GM19328 (cell line): ENCODE data around the gene ST6GALNAC2.
"Not testable (repeated sequence)": the region's sequence is repeated elsewhere in the genome, so short reads cannot be mapped to it uniquely, and the experiment has no call there.

Experiments
- ATAC-seq: cut with Tn5 transposase; IDR thresholded peaks from one replicate; pipeline ENCODE4 v1.9.1; 2021; ENCODE audit warnings: mild to moderate bottlenecking, moderate library complexity; ENCODE audit not compliant: unreplicated experiment

ST6GALNAC2 gene

DNA sequence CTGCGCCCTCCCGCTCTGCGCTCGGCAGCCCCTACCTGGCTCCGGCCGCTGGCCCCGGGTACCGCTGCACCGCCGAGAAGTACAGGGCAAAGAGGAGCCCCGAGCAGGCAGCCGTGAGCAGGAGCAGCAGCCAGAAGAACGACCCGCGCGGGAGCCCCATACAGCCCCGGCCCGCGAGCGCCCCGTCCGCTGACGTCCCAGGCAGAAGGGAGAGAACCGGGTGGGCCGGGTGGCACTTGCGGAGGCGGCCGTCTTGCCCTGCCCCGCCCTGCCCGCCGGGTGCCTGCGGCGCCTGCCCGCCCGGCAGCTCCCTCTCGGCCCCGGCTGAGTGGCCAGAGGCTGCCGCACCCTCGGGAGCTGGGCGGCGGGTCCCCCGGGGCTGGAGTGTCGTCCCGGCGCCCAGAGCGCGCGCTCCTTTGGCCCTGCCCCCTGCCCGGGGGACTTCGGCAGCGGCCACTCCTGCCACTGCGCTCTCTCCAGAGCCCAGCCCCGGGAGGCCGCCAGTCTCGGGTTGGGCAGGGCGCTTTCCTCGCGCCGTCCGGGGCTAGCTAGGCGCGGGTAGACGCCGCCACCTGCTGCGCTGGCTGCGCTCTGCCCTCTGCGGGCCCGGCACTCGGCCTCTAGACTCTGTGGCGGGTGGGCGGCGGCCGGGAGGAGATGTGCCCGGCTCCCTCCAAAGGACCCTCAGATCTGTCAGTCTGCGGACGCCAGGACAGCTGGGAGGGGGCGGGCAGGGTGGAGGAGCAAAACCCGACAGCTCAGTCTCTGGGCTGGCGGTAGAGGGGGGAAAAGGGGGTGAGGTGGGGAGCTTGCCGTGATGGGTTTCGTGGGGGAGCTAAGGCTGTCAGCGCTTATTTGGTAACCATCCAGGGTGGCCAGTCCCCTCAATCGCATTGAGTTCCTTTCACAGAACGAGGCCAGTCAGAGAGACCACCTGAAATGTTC lies at the start of gene ST6GALNAC2:
Gene ST6GALNAC2, minus strand, starts transcription at position 212 of the 945 bp plus-strand sequence. Its CDS starts 52 bp downstream, at position 160.
- no peak for ATAC-seq

DNA sequence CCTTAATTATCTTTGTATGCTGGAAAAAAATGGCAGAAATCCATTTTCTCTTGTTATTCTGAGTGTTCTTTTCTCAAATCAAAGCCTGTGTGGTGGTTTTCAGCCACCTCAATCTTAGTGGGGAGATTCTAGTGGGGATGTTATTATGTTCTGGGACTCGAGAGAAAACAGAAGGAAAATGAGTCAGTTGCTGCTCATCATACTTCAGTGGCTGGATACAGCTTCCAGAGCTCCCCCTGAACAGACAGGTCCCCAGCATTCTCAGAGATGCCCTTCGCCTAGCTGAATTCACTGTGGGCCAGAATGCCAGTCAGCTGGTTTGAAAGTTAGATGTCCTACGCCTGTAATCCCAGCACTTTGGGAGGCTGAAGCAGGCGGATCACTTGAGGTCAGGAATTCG lies 49.4 kb upstream of the ST6GALNAC2 start:
- ATAC-seq: no peak

DNA sequence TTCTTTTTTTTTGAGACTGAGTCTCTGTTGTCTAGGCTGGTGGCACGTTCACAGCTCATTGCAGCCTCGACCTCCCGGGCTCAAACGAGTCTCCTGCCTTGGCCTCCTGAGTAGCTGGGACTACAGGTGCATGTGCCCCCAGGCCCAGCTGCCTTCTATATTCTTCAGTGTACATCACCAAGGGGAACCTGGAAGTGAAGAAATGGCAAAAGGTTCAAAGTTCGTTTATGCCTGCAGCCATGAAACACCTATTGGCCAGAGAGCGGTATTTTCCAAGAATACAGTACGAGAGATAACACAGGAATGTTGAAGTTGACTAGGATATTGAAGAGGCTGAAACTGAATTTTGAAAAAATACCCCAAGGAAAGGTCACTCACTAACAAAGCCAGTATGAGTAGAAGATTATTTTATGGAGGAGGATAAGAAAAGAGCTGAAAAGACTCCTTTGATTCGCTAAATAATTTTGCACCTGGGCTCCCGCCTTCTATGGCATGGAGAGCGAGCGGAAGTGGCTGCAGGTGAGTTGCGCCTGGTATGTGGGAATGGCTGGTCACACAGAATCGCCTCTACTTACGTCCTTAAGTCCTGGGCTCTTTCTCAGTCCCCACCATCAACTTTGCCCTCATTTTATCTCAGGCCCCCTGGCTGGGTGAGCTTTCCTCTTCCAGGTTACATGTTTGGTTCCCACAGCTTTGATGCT lies 48.1 kb upstream of the ST6GALNAC2 start:
- ATAC-seq: no peak

DNA sequence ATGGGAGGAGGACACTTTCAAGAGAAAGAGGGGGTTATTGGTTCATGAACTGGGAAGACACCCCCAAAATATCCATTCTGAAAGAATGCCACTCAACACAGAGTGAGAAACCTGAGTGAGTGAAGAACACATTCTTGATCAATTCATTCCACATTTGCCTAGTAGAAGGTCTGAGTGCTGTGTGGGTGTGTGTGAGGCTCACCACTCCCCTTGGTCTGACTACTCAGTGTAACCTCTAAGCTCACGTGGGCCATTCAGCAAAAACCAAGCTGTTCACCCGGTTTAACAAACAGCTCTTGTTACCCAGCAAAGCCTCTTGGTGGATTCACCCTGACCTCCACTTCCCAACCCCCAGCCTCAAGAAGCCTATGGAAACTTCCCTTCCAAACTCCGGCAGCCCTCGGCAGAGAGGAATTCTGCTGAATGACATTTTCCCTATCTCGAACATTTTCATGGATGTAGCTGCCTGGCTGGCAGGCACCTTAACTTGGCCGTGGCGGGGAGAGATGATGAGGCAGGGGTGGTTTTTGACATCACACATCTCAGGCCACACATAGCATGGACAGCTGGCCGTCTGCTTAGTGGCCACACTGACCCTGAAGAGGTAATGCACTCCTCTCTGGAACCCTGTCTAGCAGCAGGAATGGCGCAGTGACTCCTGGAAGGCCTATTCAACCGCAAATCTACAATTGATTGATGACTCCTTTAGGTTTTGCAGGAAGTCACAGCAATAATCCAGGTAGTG lies 46.3 kb upstream of the ST6GALNAC2 start:
- no peak for ATAC-seq

DNA sequence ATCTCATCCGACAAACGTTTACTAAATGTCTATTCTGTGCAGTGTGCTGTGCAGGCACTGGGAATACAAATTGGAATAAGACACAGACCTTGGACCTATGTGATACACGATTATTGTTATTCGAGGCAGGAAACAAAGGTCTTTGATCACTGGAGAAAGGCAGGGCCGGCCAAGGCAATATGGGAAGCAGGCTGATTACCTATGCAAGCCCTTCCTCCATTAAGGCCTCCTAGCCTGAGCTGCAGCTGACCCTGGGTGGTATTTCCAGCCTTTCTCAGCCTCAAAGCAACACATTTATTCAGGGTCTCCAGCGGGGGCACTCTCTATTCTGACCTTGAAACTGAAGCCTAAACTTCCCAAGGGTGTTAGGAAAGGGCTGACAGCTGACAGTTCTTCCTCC lies 44.5 kb upstream of the ST6GALNAC2 start:
- no peak for ATAC-seq

DNA sequence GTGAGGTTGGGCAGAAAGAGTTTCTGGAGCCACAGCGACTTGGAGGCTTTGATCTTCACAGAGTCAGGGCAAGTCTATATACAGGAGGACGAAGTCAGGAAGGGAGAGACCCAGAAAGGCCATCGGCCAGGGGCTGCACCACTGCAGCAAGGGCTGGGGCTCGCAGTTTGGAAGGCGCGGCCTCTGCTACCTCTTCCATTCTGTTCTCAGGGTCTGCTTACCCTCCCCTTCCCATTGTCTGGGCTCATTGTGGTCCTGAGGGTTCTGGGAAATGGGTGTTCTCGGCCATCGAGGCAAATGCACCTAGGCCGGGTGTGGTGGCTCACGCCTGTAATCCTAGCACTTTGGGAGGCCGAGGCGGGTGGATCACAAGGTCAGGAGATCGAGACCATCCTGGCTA lies 41.9 kb upstream of the ST6GALNAC2 start:
- ATAC-seq: no peak

DNA sequence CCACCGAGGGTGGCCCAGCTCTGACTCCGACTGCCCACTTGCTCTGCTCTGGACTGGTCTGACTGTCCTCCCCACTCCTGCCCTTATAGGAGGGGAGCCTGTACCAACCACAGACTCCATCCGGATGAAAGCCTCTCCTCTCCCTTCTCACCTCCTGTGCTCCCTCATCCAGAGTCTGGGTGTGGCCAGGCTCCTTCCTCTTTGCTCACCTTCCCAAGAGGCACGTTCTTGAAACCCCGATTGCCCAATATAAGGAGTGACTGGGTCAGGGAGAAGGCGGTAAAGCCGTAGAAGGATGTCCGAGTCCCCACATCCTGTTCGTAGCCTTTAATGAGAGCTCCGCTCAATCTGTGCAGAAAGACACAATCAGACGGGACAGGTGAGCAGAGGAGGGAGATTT lies 40.8 kb upstream of the ST6GALNAC2 start:
- ATAC-seq: no peak

DNA sequence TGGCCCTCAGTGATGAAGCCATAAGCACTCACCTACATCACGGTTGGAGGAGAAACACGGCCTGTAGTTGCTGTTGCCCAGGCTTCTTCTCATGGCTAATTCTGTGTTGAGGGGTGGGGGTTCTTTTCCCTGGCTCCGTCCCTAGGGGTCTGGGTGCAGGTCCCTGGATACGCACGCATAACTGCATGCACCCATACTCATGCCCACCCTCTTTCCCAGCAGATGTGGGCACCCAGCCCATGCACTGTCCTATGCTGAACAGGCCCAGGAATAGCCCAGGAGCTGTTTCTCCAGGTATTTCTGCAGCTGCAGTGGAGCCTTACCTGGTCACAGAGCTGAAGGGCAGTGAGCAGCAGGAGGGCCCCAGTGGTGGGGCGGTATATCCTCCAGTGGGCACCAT lies 39.8 kb upstream of the ST6GALNAC2 start:
- no peak for ATAC-seq

DNA sequence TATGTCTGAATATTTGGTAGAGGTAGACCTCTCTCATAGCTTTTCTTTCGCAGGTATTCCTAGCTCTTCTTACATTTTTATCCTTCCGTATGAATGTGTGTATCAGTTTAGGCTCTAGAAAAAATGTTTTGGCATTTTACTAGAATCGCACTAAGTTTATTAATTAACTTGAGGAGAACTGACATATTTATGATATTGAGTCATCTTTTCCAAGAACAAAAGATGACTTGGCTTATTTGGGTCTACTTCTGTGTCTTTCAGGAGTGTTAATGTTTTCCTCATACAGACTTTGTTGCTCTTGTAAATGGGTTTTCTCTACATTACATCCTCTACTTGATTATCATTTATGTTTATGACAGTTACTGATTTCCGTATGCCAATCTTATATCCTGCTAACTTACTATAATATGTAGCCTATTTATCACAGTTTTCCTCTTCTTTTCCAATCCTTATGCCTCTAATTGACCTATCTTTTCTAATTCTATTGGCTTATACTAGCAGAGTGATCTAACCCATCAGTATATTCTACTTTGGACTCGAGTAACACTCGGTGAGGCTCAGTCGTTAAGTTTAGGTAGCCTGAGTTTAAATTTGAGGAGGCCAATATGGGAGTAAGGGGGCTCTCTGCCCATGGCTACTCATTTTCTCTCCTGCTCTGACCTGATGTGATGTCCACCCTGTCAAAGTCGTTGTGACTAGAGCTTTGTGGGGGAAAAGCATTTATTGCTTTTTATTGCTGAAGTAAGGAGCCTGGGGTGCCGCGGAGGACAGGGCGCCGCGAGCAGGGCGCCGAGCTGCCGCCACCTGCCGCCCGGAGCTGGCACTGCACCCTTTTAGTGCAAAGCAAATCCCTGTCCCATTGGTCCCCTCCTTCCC lies 37.8 kb upstream of the ST6GALNAC2 start:
- no peak for ATAC-seq

DNA sequence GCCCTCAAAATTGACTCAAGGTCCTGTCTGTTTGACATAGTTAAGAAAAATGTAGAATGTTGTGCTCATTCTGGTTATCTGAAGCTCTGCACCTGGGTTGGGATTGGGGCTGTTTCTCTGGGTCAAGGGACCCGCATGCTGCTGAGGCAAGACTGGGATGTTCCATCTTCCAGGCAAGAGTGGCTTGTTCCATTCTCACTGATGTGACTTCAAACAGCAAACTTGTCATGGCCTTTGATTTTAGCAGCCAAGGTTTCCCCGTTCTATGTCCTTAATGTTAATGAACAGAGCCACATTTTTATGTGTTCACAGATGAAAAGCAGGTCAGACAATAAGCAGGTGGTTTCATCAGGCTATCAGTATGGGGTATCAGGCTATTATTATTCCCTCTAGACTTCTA lies 32.2 kb upstream of the ST6GALNAC2 start:
- no peak for ATAC-seq

DNA sequence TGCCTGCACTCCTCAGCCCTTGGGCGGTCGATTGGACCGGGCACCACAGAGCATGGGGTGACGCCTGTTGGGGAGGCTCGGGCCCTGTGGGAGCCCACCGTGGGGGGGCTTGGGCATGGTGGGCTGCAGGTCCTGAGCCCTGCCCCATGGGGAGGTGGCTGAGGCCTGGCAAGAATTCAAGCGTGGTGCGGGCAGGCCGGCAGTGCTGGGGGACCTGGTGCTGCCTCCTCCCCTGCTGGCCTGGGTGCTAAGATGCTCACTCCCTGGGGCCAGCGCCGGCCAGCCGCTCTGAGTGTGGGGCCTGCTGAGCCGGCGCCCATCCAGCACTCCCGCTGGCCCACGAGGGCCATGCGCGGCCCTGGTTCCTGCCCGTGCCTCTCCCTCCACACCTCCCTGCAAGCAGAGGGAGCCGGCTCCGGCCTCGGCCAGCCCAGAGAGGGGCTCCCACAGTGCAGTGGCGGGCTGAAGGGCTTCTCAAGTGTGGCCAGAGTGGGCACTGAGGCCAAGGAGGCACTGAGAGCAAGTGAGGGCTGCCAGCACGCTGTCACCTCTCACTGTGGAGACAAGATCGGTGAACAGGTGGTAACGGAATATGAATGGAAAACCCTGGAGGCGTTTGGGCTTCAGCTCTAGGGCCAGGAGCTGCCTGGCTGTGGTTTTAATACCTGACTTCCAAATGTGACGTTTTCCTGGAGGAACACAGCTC lies 29.4 kb upstream of the ST6GALNAC2 start:
- no peak for ATAC-seq

DNA sequence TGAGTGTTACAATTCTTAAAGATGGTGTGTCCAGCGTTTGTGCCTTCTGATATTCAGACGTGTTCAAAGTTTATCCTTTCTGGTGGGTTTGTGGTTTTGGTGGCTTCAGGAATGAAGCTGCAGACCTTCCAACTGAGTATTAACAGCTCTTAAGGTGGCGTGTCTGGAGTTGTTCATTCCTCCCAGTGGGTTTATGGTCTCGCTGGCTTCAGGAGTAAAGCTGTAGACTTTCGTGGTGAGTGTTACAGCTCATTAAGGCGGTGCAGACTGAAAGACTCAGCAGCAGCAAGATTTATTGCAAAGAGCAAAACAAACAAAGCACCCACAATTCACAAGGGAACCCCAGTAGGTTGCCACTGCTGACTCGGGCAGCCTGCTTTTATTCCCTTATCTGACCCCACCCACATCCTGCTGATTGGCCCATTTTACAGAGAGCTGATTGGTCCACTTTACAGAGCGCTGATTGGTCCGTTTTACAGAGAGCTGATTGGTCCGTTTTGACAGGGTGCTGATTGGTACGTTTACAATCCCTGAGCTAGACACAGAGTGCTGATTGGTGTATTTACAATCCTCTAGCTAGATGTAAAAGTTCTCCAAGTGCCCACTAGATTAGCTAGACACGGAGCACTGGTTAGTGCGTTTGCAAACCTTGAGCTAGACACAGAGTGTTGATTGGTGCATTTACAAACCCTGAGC lies 28.6 kb upstream of the ST6GALNAC2 start:
- ATAC-seq: not testable (repeated sequence)

DNA sequence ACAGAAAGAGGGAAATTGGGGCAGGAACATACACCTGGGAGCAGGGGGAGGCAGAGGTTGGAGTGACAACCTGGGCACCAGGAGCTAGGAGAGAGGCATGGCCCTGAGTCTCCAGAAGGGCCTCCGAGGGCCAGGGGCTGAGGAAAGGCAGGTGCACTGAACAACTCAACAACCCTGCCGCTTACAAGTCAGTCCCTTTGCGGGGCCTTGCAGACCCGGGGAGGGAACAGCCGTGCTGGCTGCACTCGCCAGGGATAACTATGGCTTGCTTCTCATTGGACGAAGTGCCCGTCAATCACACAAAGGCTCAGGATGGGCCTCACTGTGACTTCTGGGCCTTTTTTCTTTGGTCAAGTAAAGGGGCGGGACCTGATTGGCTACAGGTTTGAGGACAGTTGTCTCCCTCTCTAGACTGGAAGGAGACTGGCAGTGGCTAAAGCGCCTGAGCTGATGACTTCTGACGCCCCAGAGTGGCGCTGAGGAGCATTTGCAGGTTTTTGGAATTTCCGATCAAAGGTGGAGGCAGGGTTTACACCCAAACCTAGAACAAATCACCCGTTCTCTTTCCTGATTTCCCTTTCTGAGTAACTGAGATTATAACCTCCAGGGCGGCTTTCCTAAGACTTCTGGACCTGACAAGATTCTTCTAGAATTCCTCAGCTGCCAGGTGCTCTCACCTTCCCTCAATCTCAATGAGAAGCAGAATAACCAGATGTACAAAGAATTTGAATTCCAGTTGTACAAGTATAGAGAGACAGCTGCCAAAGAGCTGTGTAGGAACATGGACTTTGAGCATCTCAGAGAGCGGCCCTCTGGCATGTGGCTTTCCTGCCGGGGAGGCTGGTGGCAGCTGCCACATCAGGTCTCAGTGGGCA lies 27.6 kb upstream of the ST6GALNAC2 start:
- no peak for ATAC-seq

DNA sequence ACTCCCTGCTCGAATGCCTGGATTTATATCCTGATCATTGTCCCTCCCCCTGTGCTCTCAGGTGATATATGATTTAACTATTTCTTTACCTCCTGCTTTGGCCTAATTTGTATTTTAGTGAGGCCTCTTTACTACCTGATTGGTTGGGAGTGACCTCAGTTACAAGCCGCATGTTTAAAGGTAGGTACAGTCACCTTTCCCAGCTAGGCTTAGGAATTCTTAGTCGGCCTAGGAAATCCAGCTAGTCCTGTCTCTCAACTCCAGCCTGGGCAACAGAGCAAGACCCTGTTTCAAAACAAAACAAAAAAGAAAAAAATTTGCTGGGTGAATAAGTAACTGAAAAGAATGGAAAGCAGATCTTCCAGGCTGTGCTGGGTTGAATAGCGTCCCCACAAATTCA lies 26.8 kb upstream of the ST6GALNAC2 start:
- ATAC-seq: no peak

DNA sequence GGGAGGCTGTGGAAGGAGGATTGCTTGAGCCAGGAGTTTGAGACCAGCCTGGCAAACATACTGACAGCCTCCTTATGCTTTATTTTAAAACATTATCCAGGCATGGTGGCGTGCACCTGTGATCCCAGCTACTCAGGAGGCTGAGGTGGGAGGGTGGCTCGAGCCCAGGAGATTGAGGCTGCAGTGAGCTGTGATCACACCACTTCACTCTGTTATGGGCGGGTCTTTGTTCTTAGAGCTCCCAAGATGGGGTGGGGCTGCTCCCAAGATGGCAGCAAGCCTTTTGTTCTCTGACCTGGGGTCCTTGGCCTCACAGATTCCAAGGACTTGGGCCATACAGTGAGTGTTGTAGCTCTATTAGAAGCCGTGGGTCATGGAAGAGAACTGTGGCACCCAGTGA lies 26.1 kb upstream of the ST6GALNAC2 start:
- ATAC-seq: no peak

DNA sequence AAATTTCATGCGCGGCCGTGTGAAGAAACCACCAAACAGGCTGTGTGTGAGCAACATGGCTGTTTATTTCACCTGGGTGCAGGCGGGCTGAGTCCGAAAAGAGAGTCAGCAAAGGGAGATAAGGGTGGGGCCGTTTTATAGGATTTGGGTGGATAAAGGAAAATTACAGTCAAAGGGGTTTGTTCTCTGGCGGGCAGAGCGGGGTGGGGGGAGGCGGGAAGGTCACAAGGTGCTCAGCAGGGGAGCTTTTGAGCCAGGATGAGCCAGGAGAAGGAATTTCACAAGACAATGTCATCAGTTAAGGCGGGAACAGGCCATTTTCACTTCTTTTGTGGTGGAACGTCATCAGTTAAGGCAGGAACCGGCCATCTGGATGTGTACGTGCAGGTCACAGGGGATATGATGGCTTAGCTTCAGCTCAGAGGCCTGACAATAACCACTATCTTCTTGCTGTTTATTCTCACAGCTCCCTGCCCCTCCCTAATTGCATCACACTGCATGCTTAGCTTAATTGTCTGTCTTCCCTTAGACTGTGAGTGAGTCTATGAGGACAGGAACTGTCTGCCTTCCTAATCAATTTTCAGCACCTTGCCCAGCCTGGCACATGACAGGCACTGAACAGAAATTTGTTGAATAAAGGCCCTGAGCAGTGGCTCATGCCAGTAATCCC lies 25.6 kb upstream of the ST6GALNAC2 start:
- ATAC-seq: not testable (repeated sequence)

DNA sequence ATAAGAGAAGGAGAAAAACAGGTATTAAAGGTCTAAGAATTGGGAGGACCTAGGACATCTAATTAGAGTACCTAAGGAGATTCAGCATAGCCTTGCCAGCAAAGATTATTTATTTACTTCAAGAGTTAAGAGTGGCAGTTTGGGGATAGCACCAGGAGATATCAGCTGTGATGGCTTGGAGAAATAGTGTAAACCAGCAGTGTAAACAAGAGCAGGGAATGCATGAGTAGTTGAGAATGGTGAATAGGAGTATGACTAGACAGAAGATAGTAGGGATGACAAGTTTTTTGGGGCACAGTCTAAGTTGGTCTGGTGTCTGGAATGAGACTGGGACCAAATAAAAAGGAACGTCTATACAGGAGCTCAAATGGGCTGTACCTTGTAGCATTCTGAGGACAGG lies 21.0 kb upstream of the ST6GALNAC2 start:
- ATAC-seq: not testable (repeated sequence)

DNA sequence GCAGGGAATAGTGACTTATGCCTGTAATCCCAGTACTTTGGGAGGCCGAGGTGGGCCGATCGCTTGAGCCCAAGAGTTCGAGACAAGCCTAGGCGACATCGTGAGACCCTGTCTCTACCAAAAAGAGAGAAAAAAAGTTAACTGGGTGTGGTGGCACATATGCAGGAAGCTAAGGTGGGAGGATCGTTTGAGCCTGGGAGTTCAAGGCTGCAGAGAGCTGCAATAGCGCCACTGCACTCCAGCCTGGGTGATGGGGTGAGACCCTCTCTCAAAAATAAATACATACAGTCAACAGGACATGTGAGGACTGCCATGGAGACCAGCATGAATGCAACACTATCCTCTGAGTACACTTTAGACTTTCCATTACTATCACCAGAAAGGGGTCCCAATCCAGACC lies 15.4 kb upstream of the ST6GALNAC2 start:
- no peak for ATAC-seq
